Measurements from ENCODE around the gene FMO2.

GRCh38 chr1:171233183-171233582, 48.1 kb downstream of the FMO2 start:
- TF ChIP-seq CTCF (conservative IDR thresholded peaks at IDR 0.05): no peak
- TF ChIP-seq ZFX (IDR thresholded peaks at IDR 0.05): no peak
